Osteoblast (primary cell): ENCODE results near the gene MYBPC3. TPM values are rescaled to one million over a fixed set of nuclear protein-coding genes. Genes with fewer than 3 reads are reported as not detected.

Experiments used
- DNase-seq: peaks from one replicate; pipeline ENCODE4 v3.0.0; 2011; ENCODE audit warnings: low spot score, mixed read lengths; ENCODE audit not compliant: insufficient read length; ENCODE audit errors: missing footprints
- H2AFZ ChIP-seq: 2 replicates; pipeline ENCODE4 v1.6.0; 2011; ENCODE audit warnings: mild to moderate bottlenecking, low read length
- H3K27ac ChIP-seq: 2 replicates; pipeline ENCODE4 v1.5.1; 2011; ENCODE audit warnings: mild to moderate bottlenecking, low read depth, low read length, moderate library complexity
- H3K27me3 ChIP-seq: 2 replicates; pipeline ENCODE4 v1.6.0; 2012; ENCODE audit warnings: mild to moderate bottlenecking, control low read depth, inconsistent platforms, low read length, moderate library complexity; ENCODE audit not compliant: insufficient read depth
- H3K36me3 ChIP-seq: 2 replicates; pipeline ENCODE4 v1.5.1; 2011; ENCODE audit warnings: mild to moderate bottlenecking, low read length, control low read depth, moderate library complexity; ENCODE audit not compliant: insufficient read depth
- H3K4me1 ChIP-seq: 2 replicates; pipeline ENCODE4 v1.5.1; 2011; ENCODE audit warnings: mild to moderate bottlenecking, low read length, control low read depth, moderate library complexity; ENCODE audit not compliant: insufficient read depth
- H3K4me2 ChIP-seq: 2 replicates; pipeline ENCODE4 v1.6.0; 2011; ENCODE audit warnings: mild to moderate bottlenecking, low read length; ENCODE audit not compliant: insufficient read depth
- H3K4me3 ChIP-seq: fragments of 200-600 bp; sonication (generic); 3 replicates; pipeline ENCODE4 v1.5.1; 2012; ENCODE audit warnings: mild to moderate bottlenecking, low read length, inconsistent platforms; ENCODE audit not compliant: insufficient read depth
- H3K79me2 ChIP-seq: 2 replicates; pipeline ENCODE4 v1.6.0; 2012; ENCODE audit warnings: mild to moderate bottlenecking, low read length, control low read depth, inconsistent platforms; ENCODE audit not compliant: insufficient read depth
- H3K9me3 ChIP-seq: 2 replicates; pipeline ENCODE4 v1.5.1; 2011; ENCODE audit warnings: low read depth, low read length, control low read depth
- H4K20me1 ChIP-seq: 2 replicates; pipeline ENCODE4 v1.6.0; 2012; ENCODE audit warnings: mild to moderate bottlenecking, low read length, control low read depth; ENCODE audit not compliant: insufficient read depth
- total RNA-seq: library from RNA; depleted of rRNA; stranded (reverse); fragments of >200 nt; gene quantifications from 2 replicates; pipeline ENCODE4 v1.2.3, GENCODE V29; 2012
- TF ChIP-seq, protein P1 (sequence below): IDR thresholded peaks from 2 replicates; pipeline ENCODE4 v1.5.1; 2011; ENCODE audit warnings: mild to moderate bottlenecking, low read depth, low read length, moderate library complexity; ENCODE audit errors: extremely low read depth

The MYBPC3 gene
- total RNA-seq, 1 donor = not detected

DNA sequence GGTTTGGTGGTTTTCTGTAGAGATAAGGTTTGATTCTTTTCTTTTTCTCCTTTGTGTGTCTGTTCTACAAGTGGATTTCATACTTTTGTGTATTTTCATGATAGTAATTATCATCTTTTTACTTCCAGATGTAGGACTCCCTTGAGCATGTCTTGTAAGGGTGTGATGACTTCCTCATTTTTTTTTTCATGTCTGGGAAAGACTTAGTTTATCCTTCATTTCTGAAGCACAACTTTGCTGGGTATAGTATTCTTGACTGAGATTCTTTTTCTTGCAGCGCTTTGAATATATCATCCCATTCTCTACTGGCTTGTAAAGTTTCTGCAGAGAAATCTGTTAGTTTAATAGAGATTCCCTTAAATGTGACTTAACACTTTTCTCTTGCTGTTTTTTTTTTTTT is 49.6 kb downstream of the MYBPC3 start:
- no peak overlapping the region for H3K4me3 ChIP-seq
- peaks cover 12% of the 10 kb centered on the region for H3K4me1 ChIP-seq
- H3K27me3 ChIP-seq = no peaks in the 10 kb centered on the region
- TF ChIP-seq, protein P1, sequence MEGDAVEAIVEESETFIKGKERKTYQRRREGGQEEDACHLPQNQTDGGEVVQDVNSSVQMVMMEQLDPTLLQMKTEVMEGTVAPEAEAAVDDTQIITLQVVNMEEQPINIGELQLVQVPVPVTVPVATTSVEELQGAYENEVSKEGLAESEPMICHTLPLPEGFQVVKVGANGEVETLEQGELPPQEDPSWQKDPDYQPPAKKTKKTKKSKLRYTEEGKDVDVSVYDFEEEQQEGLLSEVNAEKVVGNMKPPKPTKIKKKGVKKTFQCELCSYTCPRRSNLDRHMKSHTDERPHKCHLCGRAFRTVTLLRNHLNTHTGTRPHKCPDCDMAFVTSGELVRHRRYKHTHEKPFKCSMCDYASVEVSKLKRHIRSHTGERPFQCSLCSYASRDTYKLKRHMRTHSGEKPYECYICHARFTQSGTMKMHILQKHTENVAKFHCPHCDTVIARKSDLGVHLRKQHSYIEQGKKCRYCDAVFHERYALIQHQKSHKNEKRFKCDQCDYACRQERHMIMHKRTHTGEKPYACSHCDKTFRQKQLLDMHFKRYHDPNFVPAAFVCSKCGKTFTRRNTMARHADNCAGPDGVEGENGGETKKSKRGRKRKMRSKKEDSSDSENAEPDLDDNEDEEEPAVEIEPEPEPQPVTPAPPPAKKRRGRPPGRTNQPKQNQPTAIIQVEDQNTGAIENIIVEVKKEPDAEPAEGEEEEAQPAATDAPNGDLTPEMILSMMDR = no peak
- H3K36me3 ChIP-seq = peaks cover 34% of the 10 kb centered on the region
- H3K27ac ChIP-seq = no peak overlapping the region
- no peaks in the 10 kb centered on the region for H3K9me3 ChIP-seq
- H3K4me2 ChIP-seq = no peak overlapping the region
- peaks cover 17% of the 10 kb centered on the region for H4K20me1 ChIP-seq
- DNase-seq = no peak
- no peak overlapping the region for H2AFZ ChIP-seq
- peaks cover 7% of the 10 kb centered on the region for H3K79me2 ChIP-seq

DNA sequence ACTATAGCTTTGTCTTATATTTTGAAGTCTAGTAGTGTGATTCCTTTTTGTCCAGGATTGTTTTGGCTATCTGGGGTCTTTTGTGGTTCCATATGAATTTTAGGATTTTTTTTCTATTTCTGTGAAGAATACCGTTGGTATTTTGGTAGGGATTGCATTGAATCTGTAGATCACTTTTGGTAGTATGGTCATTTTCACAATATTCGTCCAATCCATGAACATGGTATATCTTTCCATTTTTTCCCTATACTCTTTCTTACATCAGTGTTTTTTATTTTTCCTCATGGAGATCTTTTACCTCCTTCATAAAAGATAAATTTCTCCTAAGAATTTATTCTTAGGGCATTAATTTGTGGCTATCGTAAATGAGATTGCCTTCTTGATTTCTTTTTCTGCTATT is 53.4 kb downstream of the MYBPC3 start:
- no peak for DNase-seq
- Histone ChIP-seq H3K9me3 (no peaks in the 10 kb centered on the region), H3K4me2 (no peak overlapping the region), H3K4me1 (peaks cover 7% of the 10 kb centered on the region), H4K20me1 (no peaks in the 10 kb centered on the region), H3K36me3 (peaks cover 40% of the 10 kb centered on the region), H3K79me2 (peaks cover 2% of the 10 kb centered on the region), H2AFZ (no peak overlapping the region), H3K4me3 (no peak overlapping the region), H3K27me3 (no peaks in the 10 kb centered on the region), H3K27ac (no peak overlapping the region)
- TF ChIP-seq, protein P1 = no peak

DNA sequence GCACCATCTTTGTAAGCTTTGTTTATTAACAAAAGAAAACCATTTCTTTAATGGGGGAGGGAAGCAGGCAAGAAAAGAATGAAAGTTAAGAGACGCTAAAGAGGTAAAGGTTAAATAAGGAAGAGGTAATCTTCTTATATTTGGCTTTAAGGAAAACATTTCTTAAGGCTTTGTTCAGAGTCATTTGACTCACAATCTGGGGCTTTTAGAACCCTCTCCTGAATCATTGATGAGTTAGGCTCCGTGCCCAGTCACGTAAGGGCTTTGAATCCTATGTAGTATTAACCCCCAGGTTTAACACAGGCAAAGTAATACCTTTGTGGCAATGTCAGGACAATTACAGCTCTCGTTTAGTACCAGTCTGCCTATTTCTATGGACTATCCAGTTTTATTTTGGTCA is 56.5 kb downstream of the MYBPC3 start:
- no peaks in the 10 kb centered on the region for H3K27me3 ChIP-seq
- DNase-seq = peak; percentile 89
- H3K4me1 ChIP-seq = peaks cover 7% of the 10 kb centered on the region
- H3K79me2 ChIP-seq = peaks cover 2% of the 10 kb centered on the region
- no peak overlapping the region for H3K4me2 ChIP-seq
- no peak overlapping the region for H3K4me3 ChIP-seq
- TF ChIP-seq, protein P1 = no peak
- no peaks in the 10 kb centered on the region for H4K20me1 ChIP-seq
- H3K27ac ChIP-seq = peak overlapping the region; percentile 29
- H3K36me3 ChIP-seq = peaks cover 51% of the 10 kb centered on the region
- H2AFZ ChIP-seq = no peak overlapping the region
- H3K9me3 ChIP-seq = no peaks in the 10 kb centered on the region

DNA sequence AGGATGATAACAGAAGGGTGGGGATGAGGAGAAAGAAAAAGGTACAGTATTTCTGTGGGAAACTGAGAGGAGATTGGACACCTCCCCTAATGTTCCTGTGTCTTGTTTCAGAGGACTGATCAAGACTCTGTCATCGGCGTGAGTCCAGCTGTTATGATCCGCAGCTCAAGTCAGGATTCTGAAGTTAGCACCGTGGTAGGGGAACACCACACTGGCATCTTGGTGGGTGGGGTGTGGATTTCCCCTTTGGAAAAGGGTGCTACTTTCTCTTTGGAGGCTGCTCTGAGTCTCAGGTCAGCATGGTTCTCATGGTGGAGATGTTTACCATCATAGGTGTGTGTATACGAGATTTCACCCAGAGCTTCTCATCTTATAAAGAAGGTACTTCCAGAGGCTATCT is 57.1 kb downstream of the MYBPC3 start:
- H3K36me3 ChIP-seq = peaks cover 56% of the 10 kb centered on the region

More for the DNA sequence above, 57.1 kb downstream of the MYBPC3 start:
- Histone ChIP-seq H3K4me1 (peaks cover 7% of the 10 kb centered on the region), H2AFZ (no peak overlapping the region), H3K4me3 (no peak overlapping the region), H3K9me3 (no peaks in the 10 kb centered on the region), H4K20me1 (no peaks in the 10 kb centered on the region), H3K79me2 (peaks cover 2% of the 10 kb centered on the region), H3K4me2 (no peak overlapping the region), H3K27ac (peak overlapping the region; percentile 29), H3K27me3 (no peaks in the 10 kb centered on the region)
- TF ChIP-seq, protein P1 = no peak
- DNase-seq = no peak
